ELF-1 (cell line): ENCODE data around the gene DOCK7.

Source experiments
- DNase-seq: peaks from one replicate; pipeline ENCODE4 v3.0.0-alpha.2; 2016; ENCODE audit warnings: low read depth, low spot score

DOCK7 gene

GRCh38 chr1:62450301-62450700, 237.9 kb downstream of the DOCK7 start:
- DNase-seq: no peak

- DNase-seq: no peak
Observed at GRCh38 chr1:62448221-62448933, 239.8 kb downstream of the DOCK7 start.

- DNase-seq: no peak
Observed at GRCh38 chr1:62444701-62445100, 243.5 kb downstream of the DOCK7 start.

- DNase-seq: no peak
Observed at GRCh38 chr1:62439652-62440371, 248.4 kb downstream of the DOCK7 start.

GRCh38 chr1:62438163-62438562, 250.0 kb downstream of the DOCK7 start:
- DNase-seq: no peak

- DNase-seq: no peak
Observed at GRCh38 chr1:62437273-62437940, 250.8 kb downstream of the DOCK7 start.

- DNase-seq: no peak
Observed at GRCh38 chr1:62436466-62437272, 251.5 kb downstream of the DOCK7 start, which contains the start of gene USP1. USP1 (plus strand) TSS chr1:62437049; CDS start chr1:62439868, 2,819 bp downstream.

GRCh38 chr1:62436039-62436465, 252.1 kb downstream of the DOCK7 start:
- peak; percentile 100 for DNase-seq

GRCh38 chr1:62435231-62436038, 252.8 kb downstream of the DOCK7 start:
- DNase-seq: peak; percentile 31

GRCh38 chr1:62434618-62435001, 253.6 kb downstream of the DOCK7 start:
- DNase-seq: no peak

GRCh38 chr1:62433861-62434617, 254.1 kb downstream of the DOCK7 start:
- DNase-seq: no peak

- no peak for DNase-seq
Observed at GRCh38 chr1:62429581-62429980, 258.6 kb downstream of the DOCK7 start.

- DNase-seq: no peak
Observed at GRCh38 chr1:62428351-62428750, 259.8 kb downstream of the DOCK7 start.

- DNase-seq: no peak
Observed at GRCh38 chr1:62426794-62427193, 261.4 kb downstream of the DOCK7 start.

- no peak for DNase-seq
Observed at GRCh38 chr1:62426237-62426636, 261.9 kb downstream of the DOCK7 start.

- no peak for DNase-seq
Observed at GRCh38 chr1:62425041-62425440, 263.1 kb downstream of the DOCK7 start.

- no peak for DNase-seq
Observed at GRCh38 chr1:62424411-62424810, 263.8 kb downstream of the DOCK7 start.

- DNase-seq: no peak
Observed at GRCh38 chr1:62423580-62424242, 264.5 kb downstream of the DOCK7 start.

GRCh38 chr1:62420214-62420613, 268.0 kb downstream of the DOCK7 start:
- DNase-seq: no peak
